GM19328 (cell line): Measurements from ENCODE around the gene KCTD14.
A peak's percentile ranks its signal among the peaks of the same experiment; 100 is the strongest.
"Not testable (repeated sequence)": the region's sequence is repeated elsewhere in the genome, so short reads cannot be mapped to it uniquely, and the experiment has no call there.

Experiments
- ATAC-seq: cut with Tn5 transposase; IDR thresholded peaks from one replicate; pipeline ENCODE4 v1.9.1; 2021; ENCODE audit warnings: mild to moderate bottlenecking, moderate library complexity; ENCODE audit not compliant: unreplicated experiment

Gene KCTD14

DNA sequence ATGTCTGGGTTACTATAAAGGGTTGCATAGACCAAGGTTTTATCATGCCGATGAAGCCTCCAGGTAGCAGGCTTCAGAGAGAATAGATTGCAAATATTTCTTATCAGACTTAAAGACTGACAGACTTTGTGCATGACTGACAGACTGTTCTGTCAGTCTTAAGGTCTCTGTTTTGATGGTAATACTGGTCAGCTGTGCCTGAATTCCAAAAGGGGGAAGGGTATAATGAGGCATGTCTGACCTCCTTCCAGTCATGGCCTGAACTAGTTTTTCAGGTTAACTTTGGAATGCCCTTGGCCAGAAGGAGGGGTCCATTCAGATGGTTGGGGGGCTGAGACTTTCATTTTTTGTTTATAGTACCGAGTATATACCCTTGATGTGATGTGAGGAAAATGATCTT lies 4.7 kb upstream of the KCTD14 start:
- no peak for ATAC-seq

- no peak for ATAC-seq
Measured at GRCh38 chr11:78025378-78025777, 2.3 kb upstream of the KCTD14 start.

DNA sequence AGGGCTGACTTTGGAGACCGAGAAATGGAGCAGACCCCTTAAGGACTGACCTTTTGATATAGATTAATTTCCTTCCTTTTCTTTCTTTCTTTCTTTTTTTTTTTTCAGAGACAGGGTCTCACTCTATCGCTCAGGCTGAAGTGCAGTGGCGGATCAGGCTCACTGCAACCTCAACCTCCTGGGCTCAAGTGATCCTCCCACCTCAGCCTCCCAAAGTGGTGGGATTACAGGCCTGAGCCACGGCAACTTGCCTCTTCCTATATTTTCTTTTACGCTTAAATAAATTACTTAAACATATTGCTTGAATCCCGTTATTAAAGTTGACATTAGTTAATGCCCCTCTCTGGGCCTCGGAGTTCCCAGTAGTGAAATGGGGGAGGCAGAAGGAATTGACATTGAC lies 350 bp upstream of the KCTD14 start:
- no peak for ATAC-seq

- no peak for ATAC-seq
Measured at GRCh38 chr11:78021611-78022010, 1.5 kb downstream of the KCTD14 start.

- no peak for ATAC-seq
Measured at GRCh38 chr11:78020246-78020645, 2.8 kb downstream of the KCTD14 start.

DNA sequence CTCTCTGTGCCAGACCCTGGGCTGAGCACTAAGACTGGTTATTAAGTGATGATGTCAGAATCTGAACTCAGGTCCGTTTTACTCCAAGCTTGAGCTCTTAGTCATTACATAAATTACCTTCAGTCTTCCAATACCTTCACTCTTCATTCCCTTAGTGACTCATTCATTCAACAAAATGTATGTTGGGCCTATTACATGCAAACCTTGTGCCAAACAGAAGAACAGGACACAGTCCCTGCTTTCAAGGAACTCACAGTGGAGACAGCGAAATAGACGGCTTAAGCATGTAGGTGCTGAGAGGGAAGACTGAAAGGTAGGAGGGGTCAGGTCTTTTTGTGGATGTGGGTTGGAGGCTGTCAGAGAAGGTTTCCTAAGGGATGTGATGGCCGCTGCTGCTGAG lies 3.3 kb downstream of the KCTD14 start:
- no peak for ATAC-seq

DNA sequence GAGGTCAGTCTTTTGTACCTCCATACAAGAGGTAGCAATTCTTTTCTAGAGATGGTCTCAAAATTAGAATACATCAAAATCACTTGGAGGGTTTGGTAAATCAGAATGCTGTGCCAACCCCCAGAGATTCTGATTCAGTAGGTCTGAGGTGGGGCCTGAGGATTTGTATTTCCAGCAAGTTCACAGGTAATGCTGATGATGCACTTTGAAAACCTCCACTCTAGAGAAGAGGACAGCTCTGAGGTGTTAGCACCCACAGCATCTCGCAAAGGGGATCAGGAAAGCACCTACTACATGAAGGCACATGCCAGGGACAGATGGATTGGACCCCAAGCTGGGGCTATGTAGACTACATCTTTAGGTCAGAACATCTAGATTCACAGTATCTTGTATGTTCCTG lies 7.2 kb downstream of the KCTD14 start:
- no peak for ATAC-seq

GRCh38 chr11:78014937-78015520 lies 8.0 kb downstream of the KCTD14 start:
- not testable (repeated sequence) for ATAC-seq

GRCh38 chr11:78011301-78011700 lies 11.8 kb downstream of the KCTD14 start:
- no peak for ATAC-seq

GRCh38 chr11:78010755-78011154 lies 12.3 kb downstream of the KCTD14 start:
- no peak for ATAC-seq

- no peak for ATAC-seq
Measured at GRCh38 chr11:78010304-78010703, 12.8 kb downstream of the KCTD14 start.

DNA sequence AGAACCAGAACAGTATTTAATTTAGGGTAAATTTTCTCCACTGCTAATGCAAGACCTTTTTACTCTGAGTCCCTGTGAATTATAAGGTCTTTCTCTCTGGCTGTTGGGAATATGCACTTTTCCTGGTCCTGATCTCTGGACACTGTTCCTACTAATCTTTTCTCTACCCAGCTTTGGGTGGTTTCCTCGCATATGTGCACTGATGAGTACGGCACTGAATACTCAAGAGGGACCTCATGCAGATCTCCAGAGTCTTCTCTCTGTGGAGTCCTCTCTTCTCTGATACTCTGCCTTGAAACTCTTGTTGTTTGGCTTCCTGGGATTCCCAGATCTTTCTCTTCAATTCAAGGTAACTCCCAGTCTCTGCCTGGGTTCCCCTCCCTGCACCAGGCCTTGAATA lies 14.0 kb downstream of the KCTD14 start:
- no peak for ATAC-seq

DNA sequence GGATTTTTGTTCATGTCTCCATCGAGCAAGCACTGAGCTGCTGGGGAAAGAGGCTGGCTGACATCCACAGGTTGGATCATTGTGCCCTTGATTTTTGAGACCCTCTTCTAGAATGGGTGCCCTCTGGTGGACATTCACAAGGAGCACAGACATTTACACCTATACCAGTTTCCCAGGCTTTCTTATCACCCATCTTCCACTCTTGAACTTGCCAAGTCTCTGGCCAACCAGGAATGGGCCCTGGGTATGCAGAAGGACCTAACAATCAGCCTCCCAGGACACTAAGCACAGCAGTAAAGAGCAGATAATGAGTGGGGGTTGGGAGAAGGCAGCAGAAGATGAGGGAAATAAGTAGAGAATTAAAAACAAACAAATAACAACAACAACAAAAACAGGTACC lies 22.9 kb downstream of the KCTD14 start:
- ATAC-seq: no peak

GRCh38 chr11:77999446-78000030 lies 23.5 kb downstream of the KCTD14 start:
- no peak for ATAC-seq

DNA sequence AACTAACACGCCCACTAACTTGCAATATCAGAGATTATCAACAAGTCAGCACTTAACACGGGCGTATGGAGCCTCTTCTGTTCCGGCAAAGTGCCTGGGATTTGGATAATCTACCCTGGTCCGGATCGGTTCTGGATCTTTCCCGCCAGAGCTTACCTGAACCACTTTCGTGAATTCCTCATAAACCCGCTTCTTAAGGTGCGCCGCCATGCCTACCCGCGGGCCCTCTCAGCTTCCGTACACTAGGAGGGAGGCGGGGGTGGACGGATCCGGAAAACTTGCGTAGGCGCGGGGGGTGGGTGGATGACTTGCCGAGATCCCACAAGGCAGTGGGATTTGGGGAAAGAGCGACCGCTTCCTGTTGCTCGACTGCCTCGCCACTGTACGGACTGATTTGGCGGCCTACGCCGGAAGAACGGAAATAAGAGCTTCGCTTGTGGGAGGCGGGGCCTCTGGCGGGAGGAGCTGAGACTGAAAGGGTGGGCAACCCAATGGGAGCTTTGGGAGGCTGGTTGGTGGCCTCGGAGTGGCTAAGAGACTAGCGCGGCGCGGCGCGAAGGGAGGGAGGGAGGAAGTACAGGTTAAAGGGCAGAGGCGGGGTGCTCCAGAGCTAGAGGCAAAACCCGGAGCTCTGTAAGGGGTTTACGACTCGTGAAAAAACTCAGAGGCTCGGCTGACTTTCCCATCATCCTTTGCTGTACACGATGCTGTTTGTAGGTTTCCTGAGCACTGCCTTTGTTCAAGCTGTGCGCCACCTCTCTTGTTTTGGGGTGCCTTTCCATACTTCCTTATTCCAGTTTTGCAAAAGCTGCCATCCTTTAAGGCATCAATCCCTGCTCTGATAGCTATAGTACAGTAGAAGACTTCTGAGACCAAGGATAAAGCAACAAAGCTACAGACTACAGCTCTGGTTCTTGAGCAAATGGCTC lies 28.4 kb downstream of the KCTD14 start, which contains the start of gene INTS4:
Gene INTS4 (minus strand): TSS at position 235 of the 929 bp plus-strand sequence. CDS start 25 bp downstream, at position 210.
- ATAC-seq: peak; percentile 100

DNA sequence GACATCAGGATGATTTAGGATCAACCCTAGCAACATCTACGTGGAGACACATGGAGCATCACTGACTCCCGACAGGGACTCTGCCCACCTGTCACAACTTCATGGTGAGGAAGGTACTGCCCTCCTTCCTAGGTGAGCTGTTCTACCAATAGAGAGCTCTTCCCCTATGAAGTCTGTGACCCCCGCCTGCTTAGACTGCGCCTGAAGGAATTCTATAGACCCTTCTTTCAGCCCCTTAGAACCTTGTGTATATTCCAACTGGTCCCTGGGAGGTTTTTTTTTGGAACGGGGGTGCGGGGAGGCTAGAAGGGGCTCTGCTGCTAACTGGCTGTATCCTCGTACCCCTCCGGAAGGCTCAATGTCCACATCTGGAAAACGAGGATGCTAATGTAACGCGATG lies 29.2 kb downstream of the KCTD14 start:
- ATAC-seq: no peak

DNA sequence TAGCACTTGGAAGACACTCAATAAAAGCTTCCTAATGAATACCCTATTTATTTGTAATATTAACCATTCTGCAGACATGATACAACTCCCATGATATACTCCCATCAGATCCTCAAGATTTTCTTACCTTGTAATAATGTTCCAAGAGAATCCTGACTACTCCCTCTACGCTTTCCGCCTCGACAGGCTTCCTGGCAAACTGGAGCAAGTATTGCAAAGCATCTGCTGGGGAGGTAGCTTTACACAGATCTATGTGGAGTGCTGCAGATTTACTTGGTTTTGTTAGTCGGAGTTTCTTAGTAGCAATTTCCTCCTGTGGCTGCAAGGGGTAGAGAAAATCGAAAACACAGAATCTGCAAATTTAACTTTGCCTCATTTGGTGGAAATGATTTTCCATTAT lies 32.1 kb downstream of the KCTD14 start:
- no peak for ATAC-seq

- not testable (repeated sequence) for ATAC-seq
Measured at GRCh38 chr11:77986456-77986855, 36.6 kb downstream of the KCTD14 start.

GRCh38 chr11:77981346-77981947 lies 41.6 kb downstream of the KCTD14 start:
- no peak for ATAC-seq

- no peak for ATAC-seq
Measured at GRCh38 chr11:77968337-77968736, 54.7 kb downstream of the KCTD14 start.

DNA sequence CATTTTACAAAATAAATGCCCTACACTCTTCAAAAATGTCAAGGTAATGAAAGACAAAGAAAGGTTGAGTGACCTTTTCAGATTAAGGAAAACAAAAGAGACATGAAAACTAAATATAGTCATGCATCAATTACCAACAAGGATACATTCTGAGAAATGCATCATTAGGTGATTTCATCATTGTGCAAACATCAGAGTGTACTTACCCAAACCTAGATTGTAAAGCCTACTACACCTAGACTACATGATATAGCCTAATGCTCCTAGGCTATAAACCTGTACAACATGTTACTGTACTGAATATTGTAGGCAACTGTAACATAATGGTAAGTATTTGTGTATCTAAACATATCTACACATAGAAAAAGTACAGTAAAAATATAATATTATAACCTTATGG lies 55.3 kb downstream of the KCTD14 start:
- no peak for ATAC-seq
